DND-41 (cell line): Measurements from ENCODE around the gene SERPINA5.

Experiments used
- ATAC-seq: fragments of 200-7000 bp; cut with Tn5 transposase; 3 replicates; pipeline ENCODE4 v1.9.1; 2021; ENCODE audit warnings: low read depth; ENCODE audit not compliant: insufficient read depth
- DNase-seq: peaks from one replicate; pipeline ENCODE4 v3.0.0-alpha.2; 2020
- H2AFZ ChIP-seq: 2 replicates; pipeline ENCODE4 v1.6.0; 2012; ENCODE audit warnings: low read depth, low read length
- H3K27ac ChIP-seq: 2 replicates; pipeline ENCODE4 v1.5.1; 2012; ENCODE audit warnings: low read length, inconsistent platforms
- H3K27me3 ChIP-seq: fragments of 200-600 bp; sonication (generic); 2 replicates; pipeline ENCODE4 v1.6.0; 2012; ENCODE audit warnings: low read length, mild to moderate bottlenecking, inconsistent platforms; ENCODE audit not compliant: insufficient read depth, poor library complexity
- H3K36me3 ChIP-seq: 2 replicates; pipeline ENCODE4 v1.5.1; 2012; ENCODE audit warnings: low read length, inconsistent platforms; ENCODE audit not compliant: insufficient read depth
- H3K4me1 ChIP-seq: 2 replicates; pipeline ENCODE4 v1.5.1; 2012; ENCODE audit warnings: mild to moderate bottlenecking, low read length; ENCODE audit not compliant: insufficient read depth
- H3K4me2 ChIP-seq: 2 replicates; pipeline ENCODE4 v1.6.0; 2012; ENCODE audit warnings: mild to moderate bottlenecking, moderate library complexity, low read length, inconsistent platforms; ENCODE audit not compliant: insufficient read depth
- H3K4me3 ChIP-seq, 2 experiments: fragments of 200-600 bp in 1 of 2; shearing (Covaris generic) in 1 of 2; 2 replicates each; pipeline ENCODE4 v1.5.1; 2012 to 2016; ENCODE audit warnings: inconsistent platforms in 2 of 2, low read length in 2 of 2, mild to moderate bottlenecking in 2 of 2, low read depth in 1 of 2, moderate library complexity in 1 of 2
- H3K79me2 ChIP-seq: 2 replicates; pipeline ENCODE4 v1.6.0; 2012; ENCODE audit warnings: low read length, inconsistent platforms; ENCODE audit not compliant: insufficient read depth
- H3K9ac ChIP-seq: 2 replicates; pipeline ENCODE4 v1.6.0; 2012; ENCODE audit warnings: low read depth, mild to moderate bottlenecking, inconsistent platforms, low read length, moderate library complexity
- H3K9me3 ChIP-seq: 2 replicates; pipeline ENCODE4 v1.5.1; 2012; ENCODE audit warnings: low read length, moderate library complexity, mild to moderate bottlenecking, inconsistent platforms; ENCODE audit not compliant: insufficient read depth, severe bottlenecking
- H4K20me1 ChIP-seq: 2 replicates; pipeline ENCODE4 v1.6.0; 2012; ENCODE audit warnings: low read length; ENCODE audit not compliant: insufficient read depth
- CTCF ChIP-seq: IDR thresholded peaks from 2 replicates; pipeline ENCODE4 v1.5.1; 2012; ENCODE audit warnings: borderline replicate concordance, low read length, moderate library complexity, mild to moderate bottlenecking; ENCODE audit not compliant: poor library complexity, severe bottlenecking; ENCODE audit errors: extremely low read depth
- EZH2 ChIP-seq: IDR thresholded peaks from 3 replicates; pipeline ENCODE4 v1.6.1; 2012; ENCODE audit warnings: borderline replicate concordance, low read depth, mild to moderate bottlenecking, moderate library complexity, low read length, inconsistent platforms; ENCODE audit not compliant: severe bottlenecking

Gene SERPINA5

GRCh38 chr14:94560291-94560665 is 20.9 kb upstream of the SERPINA5 start:
- H3K9me3 ChIP-seq, result no peaks in the 10 kb centered on the region
- TF ChIP-seq CTCF, result no peak
- TF ChIP-seq EZH2, result no peak
- H2AFZ ChIP-seq, result no peak overlapping the region
- no peak overlapping the region for H3K27ac ChIP-seq
- ATAC-seq (no peak), DNase-seq (no peak)
- no peak overlapping the region for H3K4me3 ChIP-seq
- no peaks in the 10 kb centered on the region for H3K27me3 ChIP-seq
- H3K4me1 ChIP-seq, result no peaks in the 10 kb centered on the region
- H3K79me2 ChIP-seq, result no peaks in the 10 kb centered on the region
- no peaks in the 10 kb centered on the region for H3K36me3 ChIP-seq
- no peaks in the 10 kb centered on the region for H4K20me1 ChIP-seq
- H3K9ac ChIP-seq, result no peak overlapping the region
- H3K4me2 ChIP-seq, result no peak overlapping the region

GRCh38 chr14:94560751-94561655 is 20.2 kb upstream of the SERPINA5 start, which contains the start of gene SERPINA4:
Gene SERPINA4, plus strand, starts transcription at chr14:94561442. Its CDS starts 2,041 bp downstream, at chr14:94563483.
- H3K4me2 ChIP-seq, result no peak within 1 kb of the TSS
- TF ChIP-seq EZH2 (no peak), CTCF (no peak)
- H3K36me3 ChIP-seq, result no peaks in the 10 kb centered on the region
- H4K20me1 ChIP-seq, result no peaks in the 10 kb centered on the region
- H3K27ac ChIP-seq, result no peak within 1 kb of the TSS
- DNase-seq (no peak), ATAC-seq (no peak)
- H3K4me3 ChIP-seq, result no peak within 1 kb of the TSS
- no peak within 1 kb of the TSS for H2AFZ ChIP-seq
- H3K4me1 ChIP-seq, result no peaks in the 10 kb centered on the region
- H3K9ac ChIP-seq, result no peak within 1 kb of the TSS
- H3K9me3 ChIP-seq, result no peaks in the 10 kb centered on the region
- H3K79me2 ChIP-seq, result no peaks in the 10 kb centered on the region
- no peaks in the 10 kb centered on the region for H3K27me3 ChIP-seq

GRCh38 chr14:94561656-94562010 is 19.6 kb upstream of the SERPINA5 start:
- Histone ChIP-seq H3K9ac (no peak overlapping the region), H3K4me1 (no peaks in the 10 kb centered on the region), H4K20me1 (no peaks in the 10 kb centered on the region), H3K27ac (no peak overlapping the region), H3K79me2 (no peaks in the 10 kb centered on the region), H3K9me3 (no peaks in the 10 kb centered on the region), H3K36me3 (no peaks in the 10 kb centered on the region), H3K4me3 (no peak overlapping the region), H2AFZ (no peak overlapping the region), H3K27me3 (no peaks in the 10 kb centered on the region), H3K4me2 (no peak overlapping the region)
- no peak for TF ChIP-seq CTCF
- TF ChIP-seq EZH2, result no peak
- no peak for ATAC-seq
- no peak for DNase-seq
